Measurements from ENCODE around the gene EGFR. TPM values are rescaled to one million over a fixed set of nuclear protein-coding genes. Genes with fewer than 3 reads are reported as not detected.

The EGFR gene
- total RNA-seq = 58.7 and 63.6 TPM in 2 replicates

DNA sequence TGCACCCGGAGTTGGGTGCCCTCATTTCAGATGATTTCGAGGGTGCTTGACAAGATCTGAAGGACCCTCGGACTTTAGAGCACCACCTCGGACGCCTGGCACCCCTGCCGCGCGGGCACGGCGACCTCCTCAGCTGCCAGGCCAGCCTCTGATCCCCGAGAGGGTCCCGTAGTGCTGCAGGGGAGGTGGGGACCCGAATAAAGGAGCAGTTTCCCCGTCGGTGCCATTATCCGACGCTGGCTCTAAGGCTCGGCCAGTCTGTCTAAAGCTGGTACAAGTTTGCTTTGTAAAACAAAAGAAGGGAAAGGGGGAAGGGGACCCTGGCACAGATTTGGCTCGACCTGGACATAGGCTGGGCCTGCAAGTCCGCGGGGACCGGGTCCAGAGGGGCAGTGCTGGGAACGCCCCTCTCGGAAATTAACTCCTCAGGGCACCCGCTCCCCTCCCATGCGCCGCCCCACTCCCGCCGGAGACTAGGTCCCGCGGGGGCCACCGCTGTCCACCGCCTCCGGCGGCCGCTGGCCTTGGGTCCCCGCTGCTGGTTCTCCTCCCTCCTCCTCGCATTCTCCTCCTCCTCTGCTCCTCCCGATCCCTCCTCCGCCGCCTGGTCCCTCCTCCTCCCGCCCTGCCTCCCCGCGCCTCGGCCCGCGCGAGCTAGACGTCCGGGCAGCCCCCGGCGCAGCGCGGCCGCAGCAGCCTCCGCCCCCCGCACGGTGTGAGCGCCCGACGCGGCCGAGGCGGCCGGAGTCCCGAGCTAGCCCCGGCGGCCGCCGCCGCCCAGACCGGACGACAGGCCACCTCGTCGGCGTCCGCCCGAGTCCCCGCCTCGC lies at the start of gene EGFR:
TSS of gene EGFR (plus strand) at position 657 of the 830 bp plus-strand sequence. CDS start 261 bp downstream, outside the sequence.

